Raji (cell line): ENCODE results near the gene KIF21A.

Source experiments
- POLR2A ChIP-seq: IDR thresholded peaks from 2 replicates; pipeline ENCODE4 v1.6.1; 2011; ENCODE audit warnings: low read depth, low read length, control low read depth; ENCODE audit not compliant: insufficient read depth

The KIF21A gene

GRCh38 chr12:39378341-39378740, 64.6 kb downstream of the KIF21A start:
- TF ChIP-seq POLR2A, result no peak

DNA sequence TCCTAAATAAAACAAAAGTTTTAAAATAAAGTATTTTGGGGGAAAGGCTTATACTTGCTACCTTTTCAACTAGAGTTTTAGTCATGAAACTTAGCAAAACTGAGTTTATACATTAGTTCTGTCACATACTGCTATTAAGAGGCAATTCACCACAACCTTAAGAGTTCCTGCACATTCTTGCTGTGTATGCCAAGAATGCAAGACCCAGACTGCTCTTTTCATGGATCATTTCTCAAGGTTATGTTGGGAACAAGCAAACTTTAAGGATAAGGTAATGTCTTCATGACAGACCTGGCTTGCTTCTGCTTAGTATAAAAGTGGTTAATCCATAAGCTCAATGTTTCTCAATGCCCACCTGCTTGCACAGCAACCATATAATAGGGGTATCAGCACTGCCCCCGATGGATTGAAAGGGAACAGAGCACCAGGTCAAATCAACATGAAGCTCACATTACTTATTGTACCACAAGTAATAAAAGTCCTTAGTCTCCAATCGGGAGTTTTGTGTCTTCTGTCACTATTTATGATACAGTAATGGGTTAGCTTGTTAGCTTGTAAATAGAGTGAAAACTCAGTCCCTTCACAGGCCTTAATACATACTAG, 67.6 kb downstream of the KIF21A start:
- no peak for TF ChIP-seq POLR2A

DNA sequence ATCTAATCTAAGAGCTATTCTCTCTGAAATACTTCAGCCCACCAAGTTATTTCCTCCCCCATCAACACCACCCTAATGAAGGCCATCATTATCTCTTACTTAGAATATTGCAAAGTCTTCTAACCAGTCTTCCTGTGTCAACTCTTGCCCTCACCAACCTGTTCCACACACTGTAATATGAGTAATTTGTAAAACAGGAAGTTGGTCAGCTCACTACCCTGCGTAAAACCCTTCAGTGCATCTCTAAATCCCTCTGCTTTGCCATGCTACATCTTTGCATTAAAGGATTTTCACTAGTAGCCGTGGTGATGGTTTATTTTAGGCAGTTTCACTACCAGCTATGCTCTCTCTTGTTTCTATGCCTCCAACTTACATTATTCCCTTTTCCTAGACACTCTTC, 70.0 kb downstream of the KIF21A start:
- TF ChIP-seq POLR2A, result no peak

GRCh38 chr12:39372204-39372925, 70.6 kb downstream of the KIF21A start:
- no peak for TF ChIP-seq POLR2A

- TF ChIP-seq POLR2A, result no peak
Measured at GRCh38 chr12:39369756-39370155, 73.2 kb downstream of the KIF21A start.

- no peak for TF ChIP-seq POLR2A
Measured at GRCh38 chr12:39368891-39369290, 74.0 kb downstream of the KIF21A start.

GRCh38 chr12:39368096-39368495, 74.8 kb downstream of the KIF21A start:
- no peak for TF ChIP-seq POLR2A

- TF ChIP-seq POLR2A, result no peak
Measured at GRCh38 chr12:39367494-39367893, 75.4 kb downstream of the KIF21A start.

DNA sequence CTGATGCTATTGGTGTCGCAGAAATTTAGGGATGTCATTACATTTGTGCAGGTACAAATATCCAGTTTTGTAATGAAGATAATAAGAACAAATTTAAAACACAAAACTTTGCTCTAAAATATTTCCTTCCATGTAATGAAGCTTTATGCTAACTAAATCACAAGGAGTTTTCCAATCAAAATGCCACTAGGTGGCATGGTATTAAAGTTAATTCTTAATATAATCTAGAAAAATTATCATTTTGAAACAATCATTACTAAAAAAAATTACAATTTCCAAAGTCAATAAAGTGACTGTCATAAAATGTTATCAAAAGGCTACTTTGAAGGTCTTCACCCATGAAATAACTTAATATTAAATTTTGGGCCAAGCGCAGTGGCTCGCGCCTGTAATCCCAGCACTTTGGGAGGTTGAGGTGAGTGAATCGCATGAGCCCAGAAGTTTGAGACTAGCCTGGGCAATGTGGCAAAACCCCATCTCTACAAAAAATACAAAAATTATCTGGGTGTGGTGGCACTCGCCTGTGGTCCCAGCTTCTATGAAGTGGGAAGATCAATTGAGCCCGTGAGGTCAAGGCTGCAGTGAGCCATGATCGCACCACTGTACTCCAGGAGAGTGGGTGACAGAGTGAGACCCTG, 77.4 kb downstream of the KIF21A start:
- TF ChIP-seq POLR2A, result no peak

- TF ChIP-seq POLR2A, result no peak
Measured at GRCh38 chr12:39364196-39364595, 78.7 kb downstream of the KIF21A start.

GRCh38 chr12:39359645-39360044, 83.3 kb downstream of the KIF21A start:
- TF ChIP-seq POLR2A, result no peak

DNA sequence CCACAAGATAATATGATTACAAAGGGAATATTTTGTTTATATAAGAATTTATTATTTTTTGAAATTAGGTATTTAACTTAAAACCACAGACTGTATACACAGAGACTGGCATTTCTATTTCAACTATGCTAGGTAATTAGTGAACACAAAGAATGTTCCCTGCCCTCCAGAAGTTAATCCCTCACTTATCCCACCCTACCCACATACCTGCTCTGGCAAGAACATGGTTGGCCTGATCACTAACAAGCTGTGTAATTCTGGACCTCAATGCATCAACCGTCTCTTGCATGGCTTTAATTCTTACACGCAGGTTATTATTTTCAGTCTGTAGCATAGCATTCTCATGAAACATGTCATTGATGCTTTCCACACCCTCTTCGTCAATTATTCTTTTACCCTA, 85.9 kb downstream of the KIF21A start:
- TF ChIP-seq POLR2A, result no peak

- no peak for TF ChIP-seq POLR2A
Measured at GRCh38 chr12:39355841-39356240, 87.1 kb downstream of the KIF21A start.

DNA sequence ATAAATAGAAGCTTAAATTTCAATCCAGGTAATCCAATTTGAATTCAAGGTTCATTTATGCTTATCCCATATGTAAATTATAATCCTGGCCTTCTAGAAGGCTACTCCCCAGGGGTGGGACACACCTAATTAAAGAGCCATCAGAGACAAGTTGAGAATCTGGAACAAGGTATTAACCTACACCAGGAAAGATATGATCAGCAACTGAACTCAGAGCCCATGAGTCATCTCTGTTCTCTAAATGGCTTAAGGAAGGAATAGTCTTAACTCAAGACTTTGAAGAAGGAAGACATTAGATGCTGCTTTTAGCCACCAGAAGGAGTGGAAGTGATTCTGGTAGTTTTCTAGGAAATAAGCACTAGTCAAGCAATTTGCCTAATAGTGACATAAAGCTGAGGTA, 88.0 kb downstream of the KIF21A start:
- no peak for TF ChIP-seq POLR2A

DNA sequence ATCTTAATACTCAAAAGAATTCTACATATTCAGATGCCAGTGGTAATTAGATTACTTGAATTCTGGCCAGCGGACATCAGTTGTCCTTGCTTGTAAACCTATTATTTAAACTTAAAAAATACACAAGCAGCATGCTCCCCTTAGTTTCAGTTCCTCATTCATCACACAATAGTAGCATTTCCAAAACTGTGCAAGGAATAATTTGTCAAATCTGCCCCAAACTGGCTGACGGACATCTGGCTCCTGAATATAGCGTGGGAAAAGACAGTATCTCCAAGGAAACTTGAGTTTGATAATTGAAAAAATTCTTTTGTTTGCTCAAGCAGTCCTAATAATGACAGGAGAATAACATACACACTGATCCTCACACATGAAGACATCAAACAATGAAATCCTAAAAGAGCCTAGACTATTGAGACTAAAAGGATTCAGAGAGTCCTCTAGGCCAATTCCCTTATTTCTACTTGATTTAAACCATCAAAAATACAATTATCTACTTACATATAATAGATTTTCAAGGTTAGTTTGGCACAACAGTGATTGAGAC, 90.4 kb downstream of the KIF21A start:
- TF ChIP-seq POLR2A, result no peak

GRCh38 chr12:39351153-39351552, 91.8 kb downstream of the KIF21A start:
- TF ChIP-seq POLR2A, result no peak

GRCh38 chr12:39348941-39349626, 93.8 kb downstream of the KIF21A start:
- TF ChIP-seq POLR2A, result no peak
